ENCODE data around the gene SLC5A3. TPM values are rescaled to one million over a fixed set of nuclear protein-coding genes. Genes with fewer than 3 reads are reported as not detected.

SLC5A3 gene
- total and polyA plus RNA-seq, 2 donors (not counting 1 experiment from before 2014, with no cell fraction given), result 1.2 to 16.7 TPM

GRCh38 chr21:34078915-34079314 lies 5.5 kb downstream of the SLC5A3 start:
- H2AFZ ChIP-seq (ENCODE audit: insufficient read depth, low read depth, low read length, poor library complexity, severe bottlenecking), result no peak overlapping the region
- ChIA-PET CTCF (interaction anchor here (2.3 kb wide), 1 partner anchor 155 kb away, joined by 6 read pairs; no protein-coding TSS in a partner anchor), POLR2A (no interaction called here)
- H3K4me1 Mint-ChIP-seq, result peaks cover 81% of the 10 kb centered on the region
- peaks cover 13 to 26% of the 10 kb centered on the region in 2 donors for H3K4me1 ChIP-seq (ENCODE audit: control insufficient read depth in 2 of 2, insufficient read depth in 2 of 2, low read length in 2 of 2)
- H3K9me3 ChIP-seq (ENCODE audit: control extremely low read depth in 1 of 3, control insufficient read depth in 2 of 3, insufficient read depth in 1 of 3, low read length in 2 of 3), result no peaks in the 10 kb centered on the region
- no peak overlapping the region for H3K27ac Mint-ChIP-seq
- intact Hi-C loops (cut with micrococcal nuclease), result loop anchor here (10.0 kb wide), 1 partner anchor 1986 kb away; the partner anchor contains the start of gene SETD4
- no peaks in the 10 kb centered on the region for H3K27me3 Mint-ChIP-seq
- no peak overlapping the region for H3K9ac ChIP-seq (ENCODE audit: low read length)
- no CpG with 5 or more reads among the region's 2 CpGs for WGBS (ENCODE audit: insufficient coverage)
- no peak overlapping the region for H3K4me2 ChIP-seq (replicated peaks; ENCODE audit: low read depth, low read length, poor library complexity, severe bottlenecking)
- H3K79me2 ChIP-seq (ENCODE audit: control insufficient read depth, insufficient read depth, low read length), result peaks cover 94% of the 10 kb centered on the region
- no peak overlapping the region for H3K4me3 Mint-ChIP-seq
- H3K36me3 ChIP-seq (replicated peaks in 1 of 2; ENCODE audit: control extremely low read depth in 1 of 2, control insufficient read depth in 1 of 2, extremely low read depth in 1 of 2, insufficient read depth in 2 of 2, low read length in 1 of 2), result peaks cover 0 to 2% of the 10 kb centered on the region in 2 experiments
- H4K20me1 ChIP-seq (ENCODE audit: control insufficient read depth, insufficient read depth, low read length, poor library complexity, severe bottlenecking), result peaks cover 41% of the 10 kb centered on the region
- ATAC-seq (ENCODE audit: low read depth), result no peak
- H3K27me3 ChIP-seq (replicated peaks in 1 of 4; ENCODE audit: control extremely low read depth in 1 of 4, control insufficient read depth in 3 of 4, insufficient read depth in 4 of 4, low read length in 3 of 4), result no peaks in the 10 kb centered on the region
- TF ChIP-seq EZH2 (IDR thresholded peaks at IDR 0.05; ENCODE audit: borderline replicate concordance, insufficient read depth, low read depth, low read length, poor library complexity, severe bottlenecking), result no peak
- TF ChIP-seq, protein P1, sequence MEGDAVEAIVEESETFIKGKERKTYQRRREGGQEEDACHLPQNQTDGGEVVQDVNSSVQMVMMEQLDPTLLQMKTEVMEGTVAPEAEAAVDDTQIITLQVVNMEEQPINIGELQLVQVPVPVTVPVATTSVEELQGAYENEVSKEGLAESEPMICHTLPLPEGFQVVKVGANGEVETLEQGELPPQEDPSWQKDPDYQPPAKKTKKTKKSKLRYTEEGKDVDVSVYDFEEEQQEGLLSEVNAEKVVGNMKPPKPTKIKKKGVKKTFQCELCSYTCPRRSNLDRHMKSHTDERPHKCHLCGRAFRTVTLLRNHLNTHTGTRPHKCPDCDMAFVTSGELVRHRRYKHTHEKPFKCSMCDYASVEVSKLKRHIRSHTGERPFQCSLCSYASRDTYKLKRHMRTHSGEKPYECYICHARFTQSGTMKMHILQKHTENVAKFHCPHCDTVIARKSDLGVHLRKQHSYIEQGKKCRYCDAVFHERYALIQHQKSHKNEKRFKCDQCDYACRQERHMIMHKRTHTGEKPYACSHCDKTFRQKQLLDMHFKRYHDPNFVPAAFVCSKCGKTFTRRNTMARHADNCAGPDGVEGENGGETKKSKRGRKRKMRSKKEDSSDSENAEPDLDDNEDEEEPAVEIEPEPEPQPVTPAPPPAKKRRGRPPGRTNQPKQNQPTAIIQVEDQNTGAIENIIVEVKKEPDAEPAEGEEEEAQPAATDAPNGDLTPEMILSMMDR (IDR thresholded peaks at IDR 0.05), result no peak
- no peaks in the 10 kb centered on the region for H3K9me3 Mint-ChIP-seq (ENCODE audit: insufficient read depth)
- DNase-seq, result no peak
- no peak overlapping the region for H3K4me3 ChIP-seq (ENCODE audit: control extremely low read depth in 1 of 5, extremely low read depth in 1 of 5, insufficient read depth in 1 of 5, low read depth in 2 of 5, low read length in 4 of 5)
- no peak overlapping the region for H3K27ac ChIP-seq (ENCODE audit: low read length in 2 of 2)

GRCh38 chr21:34080710-34081109 lies 7.3 kb downstream of the SLC5A3 start:
- Mint-ChIP-seq H3K27me3 (no peaks in the 10 kb centered on the region), H3K9me3 (ENCODE audit: insufficient read depth) (no peaks in the 10 kb centered on the region), H3K27ac (no peak overlapping the region), H3K4me1 (peaks cover 71% of the 10 kb centered on the region), H3K4me3 (no peak overlapping the region)
- DNase-seq (no peak), ATAC-seq (ENCODE audit: low read depth) (no peak)
- Histone ChIP-seq H2AFZ (ENCODE audit: insufficient read depth, low read depth, low read length, poor library complexity, severe bottlenecking) (no peak overlapping the region), H3K9me3 (ENCODE audit: control extremely low read depth in 1 of 3, control insufficient read depth in 2 of 3, insufficient read depth in 1 of 3, low read length in 2 of 3) (no peaks in the 10 kb centered on the region), H3K4me1 (ENCODE audit: control insufficient read depth in 2 of 2, insufficient read depth in 2 of 2, low read length in 2 of 2) (peaks cover 0 to 11% of the 10 kb centered on the region in 2 donors), H3K4me3 (ENCODE audit: control extremely low read depth in 1 of 5, extremely low read depth in 1 of 5, insufficient read depth in 1 of 5, low read depth in 2 of 5, low read length in 4 of 5) (no peak overlapping the region), H4K20me1 (ENCODE audit: control insufficient read depth, insufficient read depth, low read length, poor library complexity, severe bottlenecking) (peaks cover 29% of the 10 kb centered on the region), H3K79me2 (ENCODE audit: control insufficient read depth, insufficient read depth, low read length) (peaks cover 95% of the 10 kb centered on the region), H3K4me2 (replicated peaks; ENCODE audit: low read depth, low read length, poor library complexity, severe bottlenecking) (no peak overlapping the region), H3K27me3 (replicated peaks in 1 of 4; ENCODE audit: control extremely low read depth in 1 of 4, control insufficient read depth in 3 of 4, insufficient read depth in 4 of 4, low read length in 3 of 4) (no peaks in the 10 kb centered on the region), H3K9ac (ENCODE audit: low read length) (no peak overlapping the region), H3K27ac (ENCODE audit: low read length in 2 of 2) (no peak overlapping the region), H3K36me3 (replicated peaks in 1 of 2; ENCODE audit: control extremely low read depth in 1 of 2, control insufficient read depth in 1 of 2, extremely low read depth in 1 of 2, insufficient read depth in 2 of 2, low read length in 1 of 2) (peaks cover 0 to 2% of the 10 kb centered on the region in 2 experiments)
- WGBS (ENCODE audit: insufficient coverage), result 98% methylated on average over 4 of the region's 5 CpGs
- TF ChIP-seq, protein P1 (IDR thresholded peaks at IDR 0.05), result no peak
- TF ChIP-seq EZH2 (IDR thresholded peaks at IDR 0.05; ENCODE audit: borderline replicate concordance, insufficient read depth, low read depth, low read length, poor library complexity, severe bottlenecking), result no peak
- ChIA-PET POLR2A (no interaction called here), CTCF (interaction anchor here (2.6 kb wide), 1 partner anchor 156 kb away, joined by 9 read pairs; no protein-coding TSS in a partner anchor)
- intact Hi-C loops (cut with micrococcal nuclease), result no loop called here

Measured in B cell (primary cell).